ENCODE results near the gene PPP2R2B.

Gene PPP2R2B

DNA sequence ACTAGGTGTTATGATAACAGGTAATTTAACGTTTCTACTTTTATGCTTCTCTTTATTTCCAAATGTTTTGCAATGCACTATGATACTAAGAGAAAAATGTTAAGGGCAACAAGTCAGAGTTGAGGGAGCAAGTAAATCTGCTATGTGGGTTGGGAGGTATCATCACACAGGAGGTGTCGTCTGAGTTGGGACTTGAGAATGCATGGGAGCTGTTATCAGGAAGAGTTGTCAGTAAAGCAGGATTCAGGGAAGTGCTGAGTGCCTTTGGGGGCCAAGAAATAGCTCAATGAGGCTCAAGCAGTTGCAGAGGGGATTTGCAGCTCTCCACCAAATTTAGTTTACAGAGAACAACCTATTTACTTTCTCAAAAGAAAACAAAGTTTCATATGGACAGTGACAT lies 108.0 kb downstream of the PPP2R2B start:
- no peak overlapping the region for H3K4me3 ChIP-seq (ENCODE audit: low read length)
- no peak for TF ChIP-seq ZNF274 (IDR thresholded peaks at IDR 0.05; ENCODE audit: low read depth, low read length)

DNA sequence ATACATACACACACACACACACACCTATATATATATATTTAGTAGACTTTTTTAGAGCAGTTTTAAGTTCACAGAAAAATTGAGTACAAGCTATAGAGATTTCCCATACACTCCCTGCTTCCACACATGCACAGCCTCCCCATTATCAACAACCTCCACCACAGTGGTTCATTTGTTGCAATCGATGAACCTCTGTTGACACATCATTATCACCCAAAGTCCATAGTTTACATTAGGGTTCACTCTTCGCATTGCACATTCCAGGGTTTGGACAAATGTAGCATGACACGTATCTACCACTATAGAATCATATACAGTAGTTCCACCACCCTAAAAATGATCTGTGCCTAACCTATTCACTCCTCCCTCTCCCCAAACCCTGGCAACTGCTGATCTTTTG lies 111.0 kb downstream of the PPP2R2B start:
- no peak overlapping the region for H3K4me3 ChIP-seq (ENCODE audit: low read length)
- no peak for TF ChIP-seq ZNF274 (IDR thresholded peaks at IDR 0.05; ENCODE audit: low read depth, low read length)

DNA sequence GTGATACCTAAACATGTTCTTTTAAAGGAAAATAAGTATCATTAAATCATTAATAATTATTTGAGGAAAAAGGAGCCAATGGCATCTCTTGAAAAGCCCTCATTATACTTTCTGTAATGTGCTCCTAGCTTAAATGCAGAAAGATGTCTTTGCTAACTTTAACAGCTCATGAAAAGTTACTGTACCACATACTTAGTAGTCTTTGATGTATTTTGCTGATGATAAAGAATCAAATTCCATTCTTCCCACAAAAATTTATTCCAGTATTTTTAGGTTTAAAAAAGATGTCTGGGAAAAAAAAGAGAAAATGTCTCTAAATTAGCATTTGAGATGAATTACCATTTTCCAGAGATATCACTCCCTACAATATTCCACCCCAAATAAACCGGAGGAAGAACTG lies 112.5 kb downstream of the PPP2R2B start:
- H3K4me3 ChIP-seq (ENCODE audit: low read length) = no peak overlapping the region
- TF ChIP-seq ZNF274 (IDR thresholded peaks at IDR 0.05; ENCODE audit: low read depth, low read length) = no peak

DNA sequence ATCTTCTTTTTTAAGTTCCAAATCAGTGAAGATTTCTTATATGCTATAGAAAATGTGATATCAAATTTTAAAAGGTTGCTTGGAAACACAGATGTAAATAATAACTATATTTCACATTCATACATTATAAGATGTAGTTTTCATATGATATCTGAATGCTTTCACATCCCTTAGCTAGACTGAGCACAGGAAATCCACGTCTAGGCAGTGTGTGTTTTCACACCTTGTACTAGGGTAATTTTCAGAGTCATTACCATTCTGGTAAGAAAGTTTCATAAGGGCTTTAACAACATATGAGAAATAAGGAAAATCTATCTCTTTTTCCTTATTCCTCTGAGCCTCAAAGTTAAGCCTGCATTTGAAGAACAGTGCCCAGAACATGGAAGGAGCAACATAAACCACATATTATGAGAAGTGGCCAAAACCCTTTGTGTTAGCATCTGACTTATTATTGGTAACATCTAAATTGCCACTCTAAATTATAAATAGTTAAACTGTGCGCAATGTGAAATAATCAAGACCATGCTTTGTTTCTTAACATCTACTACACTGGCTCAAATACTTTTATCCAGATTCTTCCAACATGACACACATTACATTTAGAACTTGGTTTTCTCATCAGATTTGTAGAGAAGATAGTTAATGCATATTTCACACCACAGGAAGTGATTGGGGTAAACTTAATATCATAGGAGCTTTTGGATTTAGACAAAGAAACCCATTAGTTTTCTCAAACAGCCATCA lies 113.3 kb downstream of the PPP2R2B start:
- TF ChIP-seq ZNF274 (IDR thresholded peaks at IDR 0.05; ENCODE audit: low read depth, low read length) = no peak
- no peak overlapping the region for H3K4me3 ChIP-seq (ENCODE audit: low read length)

DNA sequence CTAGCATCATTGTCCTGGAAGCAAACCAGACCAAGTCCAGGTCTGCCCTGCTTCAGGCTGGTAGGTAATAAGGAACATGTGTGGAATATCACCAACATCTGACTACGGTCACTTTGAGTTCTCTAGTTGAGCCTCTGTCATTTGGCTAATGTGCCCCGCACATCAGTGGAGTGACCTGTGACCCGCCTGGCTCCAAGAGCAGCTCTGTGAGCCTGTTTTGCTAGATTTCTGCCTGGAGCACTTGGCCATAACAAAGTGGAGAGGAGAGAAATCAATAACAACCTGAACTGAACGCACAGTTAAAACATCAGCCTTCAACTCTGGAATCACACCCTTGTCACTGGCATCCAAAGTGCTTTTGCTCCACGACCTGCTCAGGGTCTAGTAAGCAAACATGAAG lies 115.7 kb downstream of the PPP2R2B start:
- no peak for TF ChIP-seq ZNF274 (IDR thresholded peaks at IDR 0.05; ENCODE audit: low read depth, low read length)
- H3K4me3 ChIP-seq (ENCODE audit: low read length) = no peak overlapping the region

DNA sequence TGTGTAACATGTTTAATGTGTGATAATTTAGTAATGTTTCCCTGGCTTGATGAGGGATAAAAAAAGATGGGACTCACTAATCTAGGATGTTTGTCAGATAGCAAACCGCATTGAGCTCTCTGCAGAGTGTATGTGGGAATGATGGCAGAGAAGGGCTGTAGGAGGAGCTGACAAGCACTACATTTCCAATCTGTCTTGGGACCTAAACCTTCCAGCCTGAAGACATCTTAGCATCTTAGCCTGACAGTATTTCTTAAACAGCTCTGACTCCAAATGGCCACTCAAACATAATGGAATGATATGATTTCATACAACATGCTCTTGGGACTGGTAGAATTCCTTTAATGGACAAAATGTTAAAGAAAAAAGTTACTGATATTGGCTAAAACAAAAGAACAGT lies 116.7 kb downstream of the PPP2R2B start:
- H3K4me3 ChIP-seq (ENCODE audit: low read length) = no peak overlapping the region
- TF ChIP-seq ZNF274 (IDR thresholded peaks at IDR 0.05; ENCODE audit: low read depth, low read length) = no peak

DNA sequence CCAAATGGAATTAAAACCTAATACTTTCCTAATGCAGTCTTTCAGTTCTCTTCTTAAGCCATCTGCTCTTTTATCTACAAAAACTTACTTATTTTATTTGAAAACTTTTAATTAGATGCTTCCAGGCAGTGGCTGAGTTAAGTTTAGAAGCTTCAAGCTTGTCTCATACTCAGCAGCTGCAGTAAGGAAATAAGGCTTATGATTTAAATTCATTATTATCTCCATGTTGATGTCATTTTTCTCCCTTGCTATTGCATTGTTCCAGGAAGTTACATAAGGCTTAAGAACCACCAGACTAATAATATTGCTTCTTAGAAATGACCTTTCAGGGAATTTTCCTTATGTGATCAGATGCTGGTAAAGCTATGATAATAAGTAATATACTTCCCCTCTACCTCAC lies 119.6 kb downstream of the PPP2R2B start:
- no peak for TF ChIP-seq ZNF274 (IDR thresholded peaks at IDR 0.05; ENCODE audit: low read depth, low read length)
- no peak overlapping the region for H3K4me3 ChIP-seq (ENCODE audit: low read length)

DNA sequence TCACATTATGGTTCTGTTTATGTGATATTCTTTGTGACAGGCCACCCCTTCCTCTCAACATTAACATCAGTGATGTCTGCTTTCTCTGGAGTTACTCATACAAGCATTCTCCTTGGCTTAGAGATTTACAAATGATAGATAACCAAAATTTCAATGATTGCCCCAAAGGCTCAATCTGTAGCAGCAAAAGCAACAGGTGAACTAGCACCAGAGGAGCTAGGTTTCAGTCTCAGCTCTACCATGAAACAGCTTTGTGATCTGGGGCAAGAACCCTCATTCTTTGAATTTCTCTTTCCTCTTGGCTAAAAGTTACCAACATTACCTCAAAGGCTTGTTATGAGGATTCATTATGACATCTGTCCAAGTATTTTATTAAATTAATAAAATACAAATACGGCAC lies 120.5 kb downstream of the PPP2R2B start:
- no peak overlapping the region for H3K4me3 ChIP-seq (ENCODE audit: low read length)
- TF ChIP-seq ZNF274 (IDR thresholded peaks at IDR 0.05; ENCODE audit: low read depth, low read length) = no peak

DNA sequence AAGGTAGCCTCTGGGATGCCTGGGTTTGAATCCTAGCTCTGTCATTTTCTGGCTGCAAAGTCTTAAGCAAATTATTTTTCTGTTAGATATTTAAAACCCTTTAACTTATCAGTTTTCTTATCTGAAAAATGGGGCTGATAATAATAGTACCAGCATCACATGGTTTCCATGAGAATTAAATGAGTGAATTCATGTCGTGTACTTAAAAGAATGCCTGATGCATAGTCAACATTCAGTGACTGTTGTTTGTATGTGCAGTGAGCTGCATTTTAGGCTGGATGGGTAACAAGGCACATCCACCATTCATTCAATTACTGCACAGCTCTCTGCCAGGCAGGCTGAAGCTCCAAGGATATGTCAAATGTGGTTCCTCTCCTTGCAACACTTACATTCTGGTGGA lies 122.0 kb downstream of the PPP2R2B start:
- no peak overlapping the region for H3K4me3 ChIP-seq (ENCODE audit: low read length)
- no peak for TF ChIP-seq ZNF274 (IDR thresholded peaks at IDR 0.05; ENCODE audit: low read depth, low read length)

DNA sequence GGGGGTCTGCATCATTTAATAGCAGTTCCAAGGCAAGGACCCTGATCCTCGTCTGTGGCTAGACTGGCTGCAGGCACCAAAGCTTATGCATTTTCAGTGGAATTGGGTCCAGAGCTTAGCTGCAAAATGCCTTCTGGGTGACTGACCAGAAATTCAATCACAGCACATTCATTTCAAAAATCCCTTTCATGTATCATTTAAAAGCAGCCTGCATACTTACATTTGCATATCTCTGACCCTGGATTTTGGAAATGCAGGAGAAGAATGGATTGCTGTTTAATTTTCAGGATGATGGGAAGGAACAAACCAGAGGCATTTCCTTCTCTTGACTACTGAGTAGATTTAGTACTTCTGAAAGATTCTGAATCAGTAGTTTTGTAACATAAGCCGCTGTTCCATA lies 122.8 kb downstream of the PPP2R2B start:
- no peak for TF ChIP-seq ZNF274 (IDR thresholded peaks at IDR 0.05; ENCODE audit: low read depth, low read length)
- H3K4me3 ChIP-seq (ENCODE audit: low read length) = no peak overlapping the region

DNA sequence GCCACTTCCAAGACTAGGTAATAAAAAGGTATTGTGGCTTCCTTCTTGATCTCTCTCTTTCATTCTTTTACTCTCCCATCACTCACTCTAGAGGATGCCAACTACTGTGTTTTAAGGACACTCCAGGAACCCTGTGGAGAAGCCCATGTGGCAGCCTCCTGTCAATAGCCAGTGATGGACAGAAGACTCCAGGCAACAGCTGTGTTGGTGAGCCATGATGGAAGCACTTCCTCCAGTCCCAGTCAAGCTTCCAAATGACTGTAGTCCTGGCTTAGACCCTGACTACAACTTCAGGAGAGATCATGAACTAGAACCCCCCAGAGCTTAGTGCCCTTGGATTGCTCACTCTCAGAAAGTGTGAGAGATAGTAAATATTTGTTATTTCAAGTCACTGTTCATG lies 123.9 kb downstream of the PPP2R2B start:
- H3K4me3 ChIP-seq (ENCODE audit: low read length) = no peak overlapping the region
- no peak for TF ChIP-seq ZNF274 (IDR thresholded peaks at IDR 0.05; ENCODE audit: low read depth, low read length)

DNA sequence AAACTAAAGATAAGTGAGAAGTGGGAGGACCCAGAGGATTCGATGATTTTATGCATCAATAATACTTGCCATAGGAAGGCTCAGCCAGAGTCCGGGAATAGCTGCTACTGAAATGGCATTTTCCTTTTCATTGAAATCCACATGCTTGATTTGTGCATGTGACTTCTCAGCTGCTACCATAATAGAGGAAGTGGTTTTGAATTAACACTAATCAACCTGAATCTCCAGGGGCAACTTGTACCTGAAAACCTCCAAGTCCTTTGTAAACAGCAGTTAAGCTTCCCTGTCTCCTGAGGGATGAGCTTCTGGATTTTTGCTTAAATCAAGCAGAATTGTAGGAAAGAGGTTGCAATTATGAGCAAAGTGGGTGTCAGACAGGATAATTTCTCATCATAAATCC lies 124.9 kb downstream of the PPP2R2B start:
- TF ChIP-seq ZNF274 (IDR thresholded peaks at IDR 0.05; ENCODE audit: low read depth, low read length) = no peak
- no peak overlapping the region for H3K4me3 ChIP-seq (ENCODE audit: low read length)

DNA sequence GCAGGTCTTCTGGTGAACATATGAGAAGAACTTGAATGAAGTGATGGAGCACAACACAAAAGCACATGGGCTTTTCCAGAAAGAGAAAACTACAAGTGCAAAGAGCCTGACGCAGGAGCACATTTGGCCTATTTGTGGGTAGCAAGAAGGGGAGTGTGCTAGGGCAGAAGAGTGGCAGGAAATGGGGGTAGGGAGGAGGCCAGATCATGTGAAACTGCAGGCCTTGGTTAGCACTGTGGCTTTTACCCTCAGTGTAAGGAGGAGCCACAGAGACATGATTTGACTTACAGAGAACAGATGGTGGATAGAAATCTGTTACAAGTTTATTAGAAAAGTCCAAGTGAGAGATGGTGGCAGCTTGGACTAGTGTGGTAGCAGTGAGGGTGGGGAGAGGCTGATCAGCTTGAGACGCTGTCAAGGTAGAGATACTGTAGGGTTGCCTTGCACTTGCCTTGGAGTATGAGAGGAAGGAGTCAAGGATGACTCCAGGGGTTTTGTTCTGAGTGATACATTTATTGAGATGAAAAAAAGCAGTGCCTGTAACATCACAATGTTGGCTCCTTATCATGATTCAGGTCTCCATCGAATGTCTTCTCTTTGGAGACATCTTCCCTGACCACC lies 126.7 kb downstream of the PPP2R2B start:
- no peak overlapping the region; the same call in 1 of the 2 replicates for H3K4me3 ChIP-seq (ENCODE audit: low read length)

DNA sequence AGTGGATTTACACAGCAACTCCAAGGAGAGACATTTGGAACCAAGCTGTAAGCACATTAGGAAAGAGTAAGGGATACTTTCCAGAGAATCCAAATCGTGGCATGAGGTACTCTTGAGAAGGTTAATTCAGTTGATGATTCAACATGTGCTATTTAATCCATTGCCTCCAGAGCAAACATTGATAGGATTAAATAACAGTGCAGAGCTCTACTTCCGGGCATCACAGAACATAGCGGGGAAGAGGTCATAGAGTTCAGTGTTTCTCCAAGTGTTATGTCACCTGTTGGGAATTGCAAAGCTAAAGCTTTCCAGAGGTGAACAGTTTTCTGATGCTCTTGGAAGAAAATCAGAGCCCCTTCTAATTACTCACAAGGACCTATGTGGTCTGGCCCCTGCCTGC lies 127.5 kb downstream of the PPP2R2B start:
- no peak for TF ChIP-seq ZNF274 (IDR thresholded peaks at IDR 0.05; ENCODE audit: low read depth, low read length)
- no peak overlapping the region for H3K4me3 ChIP-seq (ENCODE audit: low read length)

More for the DNA sequence above, 126.7 kb downstream of the PPP2R2B start:
- TF ChIP-seq ZNF274 (IDR thresholded peaks at IDR 0.05; ENCODE audit: low read depth, low read length) = no peak

DNA sequence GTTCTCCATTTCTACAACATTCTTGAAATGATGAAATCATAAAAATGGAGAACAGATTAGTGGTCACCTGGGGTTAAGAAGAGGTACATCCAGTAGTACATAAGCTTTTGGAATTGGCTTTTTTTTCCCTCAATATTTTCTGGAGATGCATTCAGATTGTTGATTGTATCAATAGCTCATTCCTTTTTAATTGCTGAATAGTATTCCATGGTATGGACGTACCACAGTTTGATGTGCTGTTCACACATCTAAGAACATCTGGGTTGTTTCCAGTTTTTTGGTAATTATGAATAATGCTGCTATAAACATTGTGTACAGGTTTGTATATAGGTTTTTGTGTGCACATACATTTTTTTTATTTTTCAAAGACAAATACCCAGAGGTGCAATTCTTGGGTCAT lies 130.0 kb downstream of the PPP2R2B start:
- no peak overlapping the region for H3K4me3 ChIP-seq (ENCODE audit: low read length)

More for the DNA sequence above, 130.0 kb downstream of the PPP2R2B start:
- TF ChIP-seq ZNF274 (IDR thresholded peaks at IDR 0.05; ENCODE audit: low read depth, low read length) = no peak

Measured in GM08714 (cell line).